Tibial artery (tissue), 4 donors: ENCODE data around the gene UTP25.
"Not testable (repeated sequence)": the region's sequence is repeated elsewhere in the genome, so short reads cannot be mapped to it uniquely, and the experiment has no call there.

Source experiments
- DNase-seq, 2 donors: peaks; one replicate each; pipeline ENCODE4 v3.0.0-alpha.2; 2019
- H3K27ac ChIP-seq, 2 donors: fragments of 200-600 bp; sonication (generic) in 1 of 2; 1 replicate in 1 of 2; 2 replicates in 1 of 2; pipeline ENCODE4 v1.5.1; 2018 to 2019; ENCODE audit warnings: mild to moderate bottlenecking in 1 of 2
- H3K27me3 ChIP-seq, 2 donors: fragments of 200-600 bp; sonication (generic) in 1 of 2; one replicate each; pipeline versions ENCODE4 v1.5.1 to v1.6.0; 2016 to 2019
- H3K36me3 ChIP-seq, 3 donors: fragments of 200-600 bp; sonication (generic) in 2 of 3; one replicate each; pipeline ENCODE4 v1.5.1; 2016 to 2019; ENCODE audit warnings: mild to moderate bottlenecking in 2 of 3
- H3K4me1 ChIP-seq, 4 donors: fragments of 200-600 bp; sonication (generic) in 2 of 4; 1 replicate in 3 of 4; 2 replicates in 1 of 4; pipeline ENCODE4 v1.5.1; 2016 to 2019
- H3K4me3 ChIP-seq, 2 donors: fragments of 200-600 bp; sonication (generic) in 1 of 2; 1 replicate in 1 of 2; 2 replicates in 1 of 2; pipeline ENCODE4 v1.5.1; 2018 to 2019; ENCODE audit warnings: mild to moderate bottlenecking in 2 of 2
- H3K9me3 ChIP-seq, 3 donors: fragments of 200-600 bp; sonication (generic) in 1 of 3; one replicate each; pipeline ENCODE4 v1.5.1; 2016 to 2019
- intact Hi-C: fragments of 100-400 bp; cut with DNase I; formaldehyde crosslinking; loops from one replicate; pipeline ENCODE4 v1.15.0; 2023; ENCODE audit warnings: low total_unique reads
- TF ChIP-seq, protein P1 (sequence below), 2 experiments: fragments of 200-600 bp in 1 of 2; fragments of 450-650 bp in 1 of 2; IDR thresholded peaks; one replicate each; pipeline ENCODE4 v1.5.1; 2017 to 2019; ENCODE audit warnings: antibody characterized with exemption in 2 of 2, mild to moderate bottlenecking in 1 of 2, moderate library complexity in 1 of 2

The UTP25 gene

DNA sequence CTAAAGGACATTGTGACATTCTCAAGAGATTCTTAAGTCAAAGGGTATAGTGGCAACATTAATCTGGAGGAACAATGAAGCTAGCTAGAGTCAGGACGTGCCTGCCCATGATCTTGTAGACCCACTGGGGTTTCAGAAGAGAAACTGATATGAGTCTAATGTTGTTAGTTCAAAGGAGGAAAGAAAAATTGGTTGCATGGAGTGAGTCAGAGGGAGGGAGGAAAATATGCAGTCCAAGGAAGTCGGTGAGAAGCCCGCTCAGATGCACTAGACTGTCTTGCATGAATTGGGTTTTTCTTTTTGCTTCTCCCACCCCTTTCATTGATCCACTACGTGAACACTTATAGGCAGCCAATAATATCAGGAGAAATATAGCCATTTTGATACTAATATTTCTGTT lies 56.5 kb downstream of the UTP25 start:
- Histone ChIP-seq H3K36me3 (no peaks in the 10 kb centered on the region), H3K4me1 (peaks cover 0 to 8% (median 0%) of the 10 kb centered on the region in 4 donors), H3K27me3 (peaks cover 0 to 23% of the 10 kb centered on the region in 2 donors), H3K27ac (no peak overlapping the region), H3K4me3 (no peak overlapping the region), H3K9me3 (no peaks in the 10 kb centered on the region)
- intact Hi-C loops: no loop called here
- TF ChIP-seq, protein P1, sequence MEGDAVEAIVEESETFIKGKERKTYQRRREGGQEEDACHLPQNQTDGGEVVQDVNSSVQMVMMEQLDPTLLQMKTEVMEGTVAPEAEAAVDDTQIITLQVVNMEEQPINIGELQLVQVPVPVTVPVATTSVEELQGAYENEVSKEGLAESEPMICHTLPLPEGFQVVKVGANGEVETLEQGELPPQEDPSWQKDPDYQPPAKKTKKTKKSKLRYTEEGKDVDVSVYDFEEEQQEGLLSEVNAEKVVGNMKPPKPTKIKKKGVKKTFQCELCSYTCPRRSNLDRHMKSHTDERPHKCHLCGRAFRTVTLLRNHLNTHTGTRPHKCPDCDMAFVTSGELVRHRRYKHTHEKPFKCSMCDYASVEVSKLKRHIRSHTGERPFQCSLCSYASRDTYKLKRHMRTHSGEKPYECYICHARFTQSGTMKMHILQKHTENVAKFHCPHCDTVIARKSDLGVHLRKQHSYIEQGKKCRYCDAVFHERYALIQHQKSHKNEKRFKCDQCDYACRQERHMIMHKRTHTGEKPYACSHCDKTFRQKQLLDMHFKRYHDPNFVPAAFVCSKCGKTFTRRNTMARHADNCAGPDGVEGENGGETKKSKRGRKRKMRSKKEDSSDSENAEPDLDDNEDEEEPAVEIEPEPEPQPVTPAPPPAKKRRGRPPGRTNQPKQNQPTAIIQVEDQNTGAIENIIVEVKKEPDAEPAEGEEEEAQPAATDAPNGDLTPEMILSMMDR (IDR thresholded peaks at IDR 0.05): no peak
- DNase-seq: no peak

DNA sequence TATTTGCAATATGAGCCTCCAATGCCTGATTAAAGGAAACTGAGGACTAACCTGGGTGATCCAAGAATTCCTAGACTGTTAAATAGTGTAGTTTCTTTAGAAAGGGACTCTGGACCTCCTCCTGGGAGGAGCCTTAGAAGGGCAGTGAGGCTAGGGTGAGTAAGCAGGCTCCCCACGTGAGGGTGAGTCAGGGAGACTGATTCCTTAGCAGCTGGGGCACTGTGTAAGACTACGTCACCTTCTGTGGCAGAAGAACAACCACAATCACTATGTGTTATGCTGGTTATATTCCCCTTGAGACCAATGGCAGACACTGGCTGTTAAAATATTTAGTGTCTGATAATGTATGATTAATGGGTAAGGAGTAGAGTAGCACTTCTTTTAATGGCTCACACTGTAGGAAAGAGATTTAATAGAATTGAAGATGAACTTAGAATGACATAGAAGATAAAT lies 56.9 kb downstream of the UTP25 start:
- intact Hi-C loops: no loop called here
- TF ChIP-seq, protein P1 (IDR thresholded peaks at IDR 0.05): no peak
- H3K9me3 ChIP-seq: no peaks in the 10 kb centered on the region
- H3K27ac ChIP-seq: no peak overlapping the region
- H3K4me3 ChIP-seq: no peak overlapping the region
- DNase-seq: peak; percentile 75 to 79
- H3K36me3 ChIP-seq: no peaks in the 10 kb centered on the region
- H3K27me3 ChIP-seq: peaks cover 0 to 20% of the 10 kb centered on the region in 2 donors
- peaks cover 0 to 8% (median 0%) of the 10 kb centered on the region in 4 donors for H3K4me1 ChIP-seq

DNA sequence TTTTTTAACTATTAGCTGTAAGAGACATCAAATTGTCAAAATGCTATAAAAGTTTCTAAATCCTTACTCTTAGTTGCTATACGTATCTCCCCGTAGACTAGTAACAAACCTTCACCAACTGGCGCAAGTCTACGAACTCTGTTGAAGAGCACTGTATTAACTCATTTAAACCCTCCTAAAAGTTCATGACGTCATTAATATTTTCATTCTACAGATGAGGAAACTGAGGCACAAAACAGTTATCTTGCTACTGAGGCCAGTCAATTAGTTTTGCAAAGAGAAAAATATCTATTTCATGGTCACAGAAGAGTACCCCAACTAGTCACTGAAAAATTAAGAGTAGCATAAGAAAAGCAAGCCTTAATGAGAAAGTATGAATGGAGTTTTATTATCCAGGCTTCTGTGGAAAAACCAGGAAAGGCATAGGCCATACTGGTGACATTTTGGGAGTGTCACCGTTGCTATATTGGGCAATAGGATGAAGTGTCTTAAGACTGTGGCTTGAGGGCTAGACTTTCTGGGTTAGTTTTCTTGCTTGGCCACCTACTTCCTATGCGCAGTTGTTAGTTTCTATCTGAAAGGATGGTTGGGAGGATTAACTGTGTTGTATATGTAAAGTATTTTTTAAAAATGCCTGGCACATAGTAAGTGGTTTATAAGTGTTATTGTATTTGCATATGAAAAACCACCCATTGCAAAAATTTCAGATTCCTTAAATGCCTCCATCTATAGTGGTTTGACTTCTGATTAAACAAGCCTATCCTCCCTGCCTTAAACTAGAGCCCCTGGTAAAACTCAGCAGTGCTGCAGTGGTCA lies 57.8 kb downstream of the UTP25 start:
- TF ChIP-seq, protein P1 (IDR thresholded peaks at IDR 0.05): no peak
- intact Hi-C loops: no loop called here
- H3K4me3 ChIP-seq: no peak overlapping the region
- peaks cover 0 to 8% (median 0%) of the 10 kb centered on the region in 4 donors for H3K4me1 ChIP-seq
- peaks cover 0 to 16% of the 10 kb centered on the region in 2 donors for H3K27me3 ChIP-seq
- no peak overlapping the region for H3K27ac ChIP-seq
- H3K9me3 ChIP-seq: no peaks in the 10 kb centered on the region
- DNase-seq: no peak
- H3K36me3 ChIP-seq: no peaks in the 10 kb centered on the region

DNA sequence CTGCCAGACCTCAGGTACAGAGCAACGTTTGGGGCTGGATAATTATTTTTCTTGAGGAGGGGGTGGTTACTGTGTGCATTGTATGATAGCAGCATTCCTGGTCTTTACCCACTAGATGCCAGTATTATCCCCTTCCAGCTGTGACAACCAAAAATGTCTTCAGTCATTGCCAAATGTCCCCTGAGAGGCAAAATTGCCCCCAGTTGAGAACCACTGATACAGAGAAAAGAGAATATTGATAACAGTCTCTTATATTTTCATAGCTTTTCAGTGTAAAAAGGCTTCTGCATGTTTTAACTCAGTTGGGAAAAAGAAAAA lies 58.4 kb downstream of the UTP25 start:
- no peak for DNase-seq
- H3K4me3 ChIP-seq: no peak overlapping the region
- TF ChIP-seq, protein P1 (IDR thresholded peaks at IDR 0.05): no peak
- H3K9me3 ChIP-seq: no peaks in the 10 kb centered on the region
- H3K27ac ChIP-seq: no peak overlapping the region
- intact Hi-C loops: no loop called here
- peaks cover 0 to 8% (median 0%) of the 10 kb centered on the region in 4 donors for H3K4me1 ChIP-seq
- H3K36me3 ChIP-seq: no peaks in the 10 kb centered on the region
- peaks cover 0 to 11% of the 10 kb centered on the region in 2 donors for H3K27me3 ChIP-seq

DNA sequence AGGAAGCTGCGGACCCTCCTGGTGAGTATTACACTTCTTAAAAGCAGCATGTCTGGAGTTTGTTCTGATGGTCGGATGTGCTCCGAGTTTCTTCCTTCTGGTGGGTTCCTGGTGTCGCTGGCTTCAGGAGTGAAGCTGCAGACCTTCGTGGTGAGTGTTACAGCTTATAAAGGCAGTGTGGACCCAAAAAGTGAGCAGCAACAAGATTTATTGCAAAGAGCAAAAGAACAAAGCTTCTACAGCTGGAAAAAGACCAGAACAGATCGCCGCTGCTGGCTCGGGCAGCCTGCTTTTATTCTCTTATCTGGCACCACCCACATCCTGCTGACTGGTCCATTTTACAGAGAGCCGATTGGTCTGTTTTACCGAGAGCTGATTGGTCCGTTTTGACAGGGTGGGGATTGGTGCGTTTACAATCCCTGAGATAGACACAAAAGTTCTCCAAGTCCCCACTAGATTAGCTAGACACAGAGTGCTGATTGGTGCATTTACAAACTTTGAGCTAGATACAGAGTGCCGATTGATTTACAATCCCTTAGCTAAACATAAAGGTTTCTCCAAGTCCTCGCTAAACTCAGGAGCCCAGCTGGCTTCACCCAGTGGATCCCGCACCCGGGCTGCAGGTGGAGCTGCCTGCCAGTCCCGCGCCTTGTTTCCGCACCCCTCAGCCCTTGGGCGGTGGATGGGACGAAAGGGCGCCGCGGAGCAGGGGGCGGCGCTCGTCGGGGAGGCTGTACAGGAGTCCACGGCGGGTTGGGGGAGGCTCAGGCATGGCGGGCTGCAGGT lies 60.7 kb downstream of the UTP25 start:
- H3K9me3 ChIP-seq, H3K36me3 ChIP-seq, DNase-seq, H3K4me1 ChIP-seq, H3K4me3 ChIP-seq, intact Hi-C loops, H3K27ac ChIP-seq, H3K27me3 ChIP-seq: not testable (repeated sequence)

DNA sequence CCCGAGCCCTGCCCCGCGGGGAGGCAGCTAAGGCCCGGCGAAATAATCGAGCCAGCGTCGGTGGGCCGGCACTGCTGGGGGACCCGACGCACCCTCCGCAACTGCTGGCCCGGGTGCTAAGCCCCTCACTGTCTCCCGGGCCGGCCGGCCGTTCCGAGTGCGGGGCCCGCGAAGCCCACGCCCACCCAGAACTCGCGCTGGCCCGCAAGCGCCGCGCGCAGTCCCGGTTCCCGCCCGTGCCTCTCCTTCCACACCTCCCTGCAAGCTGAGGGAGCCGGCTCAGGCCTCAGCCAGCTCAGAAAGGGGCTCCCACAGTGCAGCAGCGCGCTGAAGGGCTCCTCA lies 61.3 kb downstream of the UTP25 start:
- Histone ChIP-seq H3K4me1 (peaks cover 0 to 8% (median 0%) of the 10 kb centered on the region in 4 donors), H3K9me3 (no peaks in the 10 kb centered on the region), H3K36me3 (no peaks in the 10 kb centered on the region), H3K27ac (no peak overlapping the region), H3K4me3 (no peak overlapping the region), H3K27me3 (peaks cover 0 to 6% of the 10 kb centered on the region in 2 donors)
- DNase-seq: no peak
- intact Hi-C loops: no loop called here
- TF ChIP-seq, protein P1 (IDR thresholded peaks at IDR 0.05): no peak
